A673 (cell line): Measurements from ENCODE around the gene FITM2.

ENCODE experiments used
- EZH2 ChIP-seq: fragments of 200-600 bp; sonication (generic); IDR thresholded peaks from 2 replicates; pipeline ENCODE4 v1.6.1; 2017; ENCODE audit warnings: borderline replicate concordance, low read depth, mild to moderate bottlenecking, mixed read lengths, antibody characterized with exemption, low read length; ENCODE audit not compliant: poor library complexity, severe bottlenecking
- TF ChIP-seq, protein P1 (sequence below): fragments of 300-800, 200-600 bp; sonication (generic); conservative IDR thresholded peaks from 2 replicates; pipeline ENCODE4 v1.5.1; 2017; ENCODE audit warnings: low read depth, mild to moderate bottlenecking, antibody characterized with exemption, low read length, moderate library complexity, mixed read lengths

DNA sequence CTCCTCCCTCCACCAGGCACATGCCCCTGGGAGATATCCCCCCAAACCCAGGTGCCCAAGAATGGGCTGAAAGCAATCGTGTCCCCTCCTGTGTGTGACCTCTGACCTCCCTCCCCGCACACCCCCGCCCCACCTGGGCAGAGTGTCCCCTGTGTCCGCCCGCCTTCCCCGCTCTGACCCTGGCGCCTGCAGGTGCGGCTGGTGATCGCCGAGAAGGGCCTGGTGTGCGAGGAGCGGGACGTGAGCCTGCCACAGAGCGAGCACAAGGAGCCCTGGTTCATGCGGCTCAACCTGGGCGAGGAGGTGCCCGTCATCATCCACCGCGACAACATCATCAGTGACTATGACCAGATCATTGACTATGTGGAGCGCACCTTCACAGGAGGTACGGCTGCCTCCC lies 54.0 kb downstream of the FITM2 start:
- TF ChIP-seq, protein P1, sequence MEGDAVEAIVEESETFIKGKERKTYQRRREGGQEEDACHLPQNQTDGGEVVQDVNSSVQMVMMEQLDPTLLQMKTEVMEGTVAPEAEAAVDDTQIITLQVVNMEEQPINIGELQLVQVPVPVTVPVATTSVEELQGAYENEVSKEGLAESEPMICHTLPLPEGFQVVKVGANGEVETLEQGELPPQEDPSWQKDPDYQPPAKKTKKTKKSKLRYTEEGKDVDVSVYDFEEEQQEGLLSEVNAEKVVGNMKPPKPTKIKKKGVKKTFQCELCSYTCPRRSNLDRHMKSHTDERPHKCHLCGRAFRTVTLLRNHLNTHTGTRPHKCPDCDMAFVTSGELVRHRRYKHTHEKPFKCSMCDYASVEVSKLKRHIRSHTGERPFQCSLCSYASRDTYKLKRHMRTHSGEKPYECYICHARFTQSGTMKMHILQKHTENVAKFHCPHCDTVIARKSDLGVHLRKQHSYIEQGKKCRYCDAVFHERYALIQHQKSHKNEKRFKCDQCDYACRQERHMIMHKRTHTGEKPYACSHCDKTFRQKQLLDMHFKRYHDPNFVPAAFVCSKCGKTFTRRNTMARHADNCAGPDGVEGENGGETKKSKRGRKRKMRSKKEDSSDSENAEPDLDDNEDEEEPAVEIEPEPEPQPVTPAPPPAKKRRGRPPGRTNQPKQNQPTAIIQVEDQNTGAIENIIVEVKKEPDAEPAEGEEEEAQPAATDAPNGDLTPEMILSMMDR, result no peak
- no peak for TF ChIP-seq EZH2
